ENCODE results near the gene ATRNL1.
"Not testable (repeated sequence)": the region's sequence is repeated elsewhere in the genome, so short reads cannot be mapped to it uniquely, and the experiment has no call there.

The ATRNL1 gene

GRCh38 chr10:115827231-115828009 is 734.3 kb downstream of the ATRNL1 start:
- Mint-ChIP-seq H3K27ac (ENCODE audit: low read depth) (no peak overlapping the region), H3K4me1 (no peaks in the 10 kb centered on the region), H3K36me3 (ENCODE audit: insufficient read depth) (no peaks in the 10 kb centered on the region), H3K27me3 (no peaks in the 10 kb centered on the region), H3K4me3 (no peak overlapping the region), H3K9me3 (peaks cover 11% of the 10 kb centered on the region)
- ATAC-seq (replicated peaks; ENCODE audit: extremely low read depth, poor library complexity, severe bottlenecking) (no peak), DNase-seq (ENCODE audit: low spot score in 2 of 2) (no peak)

GRCh38 chr10:115828182-115828581 is 735.0 kb downstream of the ATRNL1 start:
- H3K4me3 Mint-ChIP-seq; H3K36me3 Mint-ChIP-seq (ENCODE audit: insufficient read depth); DNase-seq (ENCODE audit: low spot score in 2 of 2); H3K27ac Mint-ChIP-seq (ENCODE audit: low read depth); H3K27me3 Mint-ChIP-seq; ATAC-seq (replicated peaks; ENCODE audit: extremely low read depth, poor library complexity, severe bottlenecking); H3K4me1 Mint-ChIP-seq: not testable (repeated sequence)
- peaks cover 13% of the 10 kb centered on the region for H3K9me3 Mint-ChIP-seq

GRCh38 chr10:115829521-115830205 is 736.5 kb downstream of the ATRNL1 start:
- ATAC-seq (replicated peaks; ENCODE audit: extremely low read depth, poor library complexity, severe bottlenecking) (no peak), DNase-seq (ENCODE audit: low spot score in 2 of 2) (no peak)
- no peaks in the 10 kb centered on the region for H3K27me3 Mint-ChIP-seq
- H3K36me3 Mint-ChIP-seq (ENCODE audit: insufficient read depth): no peaks in the 10 kb centered on the region
- no peak overlapping the region for H3K27ac Mint-ChIP-seq (ENCODE audit: low read depth)
- H3K4me1 Mint-ChIP-seq: no peaks in the 10 kb centered on the region
- no peak overlapping the region for H3K4me3 Mint-ChIP-seq
- peaks cover 20% of the 10 kb centered on the region for H3K9me3 Mint-ChIP-seq

DNA sequence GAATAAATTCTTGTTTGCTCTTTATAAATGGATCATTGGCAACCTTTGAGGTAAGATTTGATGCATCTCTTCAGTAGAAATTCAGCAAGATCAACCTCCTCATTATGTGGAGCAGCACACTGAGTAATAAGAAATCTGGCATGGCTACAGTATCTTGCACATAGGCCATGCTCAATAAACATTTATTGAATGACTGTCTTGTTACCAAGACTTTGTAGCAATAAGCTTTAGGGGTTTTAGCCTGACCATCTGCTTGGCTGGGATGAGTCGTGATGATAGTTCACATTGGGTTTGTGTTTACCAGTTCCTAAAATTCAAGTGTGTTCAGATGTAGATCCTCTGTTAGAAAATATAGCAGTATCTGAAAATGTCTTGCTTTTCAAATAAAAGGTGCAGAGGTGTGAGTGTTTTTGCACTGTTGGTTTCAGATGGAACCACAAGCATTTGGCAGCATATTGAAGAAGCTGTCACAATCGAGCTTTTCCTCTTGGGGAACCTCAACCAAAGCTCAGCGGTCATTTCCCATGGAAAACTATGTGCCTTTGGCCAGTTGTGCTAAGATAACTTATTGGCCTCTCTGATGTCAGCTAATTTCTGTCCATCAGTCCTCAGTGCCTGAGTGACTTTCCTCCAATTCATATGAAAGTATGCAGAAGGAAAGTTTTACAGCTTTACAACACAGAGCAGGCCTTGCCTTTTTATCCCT is 737.3 kb downstream of the ATRNL1 start:
- no peak overlapping the region for H3K4me3 Mint-ChIP-seq
- no peak for DNase-seq (ENCODE audit: low spot score in 2 of 2)

GRCh38 chr10:115831016-115831415 is 737.9 kb downstream of the ATRNL1 start:
- H3K9me3 Mint-ChIP-seq: peaks cover 18% of the 10 kb centered on the region
- no peaks in the 10 kb centered on the region for H3K36me3 Mint-ChIP-seq (ENCODE audit: insufficient read depth)
- H3K27me3 Mint-ChIP-seq: no peaks in the 10 kb centered on the region
- H3K4me3 Mint-ChIP-seq: no peak overlapping the region
- DNase-seq (ENCODE audit: low spot score in 2 of 2) (no peak), ATAC-seq (replicated peaks; ENCODE audit: extremely low read depth, poor library complexity, severe bottlenecking) (no peak)
- H3K27ac Mint-ChIP-seq (ENCODE audit: low read depth): no peak overlapping the region
- no peaks in the 10 kb centered on the region for H3K4me1 Mint-ChIP-seq

More for the DNA sequence above, 737.3 kb downstream of the ATRNL1 start:
- Mint-ChIP-seq H3K36me3 (ENCODE audit: insufficient read depth) (no peaks in the 10 kb centered on the region), H3K27me3 (no peaks in the 10 kb centered on the region), H3K4me1 (no peaks in the 10 kb centered on the region), H3K27ac (ENCODE audit: low read depth) (no peak overlapping the region), H3K9me3 (peaks cover 18% of the 10 kb centered on the region)
- no peak for ATAC-seq (replicated peaks; ENCODE audit: extremely low read depth, poor library complexity, severe bottlenecking)

- Mint-ChIP-seq H3K4me1 (no peaks in the 10 kb centered on the region), H3K27ac (ENCODE audit: low read depth) (no peak overlapping the region), H3K4me3 (no peak overlapping the region), H3K36me3 (ENCODE audit: insufficient read depth) (no peaks in the 10 kb centered on the region), H3K27me3 (no peaks in the 10 kb centered on the region), H3K9me3 (peaks cover 24% of the 10 kb centered on the region)
- ATAC-seq (replicated peaks; ENCODE audit: extremely low read depth, poor library complexity, severe bottlenecking) (no peak), DNase-seq (ENCODE audit: low spot score in 2 of 2) (no peak)
Observed at GRCh38 chr10:115833119-115833518, 740.0 kb downstream of the ATRNL1 start.

DNA sequence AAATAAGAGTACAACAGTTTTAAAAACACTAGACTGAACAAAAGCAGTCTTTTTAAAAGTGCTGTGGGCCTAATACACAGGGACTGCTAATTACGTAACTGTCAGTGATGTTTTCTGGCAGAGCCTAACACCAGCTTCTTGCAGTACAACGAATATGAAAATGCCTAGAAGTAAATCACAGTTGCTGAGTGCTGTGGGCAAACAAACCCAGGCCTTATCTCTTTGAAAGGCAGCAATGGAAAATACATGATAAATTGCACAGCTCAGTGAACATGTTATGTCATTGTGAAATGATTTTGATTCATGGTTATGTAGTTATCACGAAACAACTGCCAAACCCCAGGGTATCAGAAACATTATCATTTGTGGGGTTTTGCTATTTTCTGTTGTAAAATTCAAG is 751.4 kb downstream of the ATRNL1 start:
- Mint-ChIP-seq H3K9me3 (peaks cover 13% of the 10 kb centered on the region), H3K27me3 (no peaks in the 10 kb centered on the region), H3K36me3 (ENCODE audit: insufficient read depth) (peaks cover 1% of the 10 kb centered on the region), H3K4me3 (no peak overlapping the region), H3K4me1 (no peaks in the 10 kb centered on the region), H3K27ac (ENCODE audit: low read depth) (no peak overlapping the region)
- no peak for DNase-seq (ENCODE audit: low spot score in 2 of 2)
- no peak for ATAC-seq (replicated peaks; ENCODE audit: extremely low read depth, poor library complexity, severe bottlenecking)

- peaks cover 13% of the 10 kb centered on the region for H3K9me3 Mint-ChIP-seq
- H3K27ac Mint-ChIP-seq (ENCODE audit: low read depth): no peak overlapping the region
- no peak for DNase-seq (ENCODE audit: low spot score in 2 of 2)
- no peak overlapping the region for H3K4me3 Mint-ChIP-seq
- peaks cover 1% of the 10 kb centered on the region for H3K36me3 Mint-ChIP-seq (ENCODE audit: insufficient read depth)
- no peaks in the 10 kb centered on the region for H3K4me1 Mint-ChIP-seq
- ATAC-seq (replicated peaks; ENCODE audit: extremely low read depth, poor library complexity, severe bottlenecking): no peak
- H3K27me3 Mint-ChIP-seq: no peaks in the 10 kb centered on the region
Observed at GRCh38 chr10:115845921-115846320, 752.8 kb downstream of the ATRNL1 start.

GRCh38 chr10:115846528-115846927 is 753.4 kb downstream of the ATRNL1 start:
- no peak overlapping the region for H3K4me3 Mint-ChIP-seq
- peaks cover 13% of the 10 kb centered on the region for H3K9me3 Mint-ChIP-seq
- H3K27me3 Mint-ChIP-seq: no peaks in the 10 kb centered on the region
- no peak for ATAC-seq (replicated peaks; ENCODE audit: extremely low read depth, poor library complexity, severe bottlenecking)
- DNase-seq (ENCODE audit: low spot score in 2 of 2): no peak
- no peaks in the 10 kb centered on the region for H3K4me1 Mint-ChIP-seq
- H3K27ac Mint-ChIP-seq (ENCODE audit: low read depth): no peak overlapping the region
- H3K36me3 Mint-ChIP-seq (ENCODE audit: insufficient read depth): peaks cover 1% of the 10 kb centered on the region

GRCh38 chr10:115849197-115849596 is 756.0 kb downstream of the ATRNL1 start:
- no peaks in the 10 kb centered on the region for H3K4me1 Mint-ChIP-seq
- H3K9me3 Mint-ChIP-seq: peaks cover 5% of the 10 kb centered on the region
- H3K36me3 Mint-ChIP-seq (ENCODE audit: insufficient read depth): peaks cover 1% of the 10 kb centered on the region
- no peak overlapping the region for H3K4me3 Mint-ChIP-seq
- ATAC-seq (replicated peaks; ENCODE audit: extremely low read depth, poor library complexity, severe bottlenecking) (no peak), DNase-seq (ENCODE audit: low spot score in 2 of 2) (no peak)
- no peaks in the 10 kb centered on the region for H3K27me3 Mint-ChIP-seq
- no peak overlapping the region for H3K27ac Mint-ChIP-seq (ENCODE audit: low read depth)

- H3K27ac Mint-ChIP-seq (ENCODE audit: low read depth): no peak overlapping the region
- H3K4me3 Mint-ChIP-seq: no peak overlapping the region
- no peak for ATAC-seq (replicated peaks; ENCODE audit: extremely low read depth, poor library complexity, severe bottlenecking)
- H3K9me3 Mint-ChIP-seq: peaks cover 17% of the 10 kb centered on the region
- H3K36me3 Mint-ChIP-seq (ENCODE audit: insufficient read depth): peaks cover 2% of the 10 kb centered on the region
- no peaks in the 10 kb centered on the region for H3K27me3 Mint-ChIP-seq
- DNase-seq (ENCODE audit: low spot score in 2 of 2): no peak
- H3K4me1 Mint-ChIP-seq: no peaks in the 10 kb centered on the region
Observed at GRCh38 chr10:115850666-115851065, 757.5 kb downstream of the ATRNL1 start.

GRCh38 chr10:115851695-115852094 is 758.5 kb downstream of the ATRNL1 start:
- Mint-ChIP-seq H3K36me3 (ENCODE audit: insufficient read depth) (peaks cover 2% of the 10 kb centered on the region), H3K4me1 (no peaks in the 10 kb centered on the region), H3K27me3 (no peaks in the 10 kb centered on the region), H3K4me3 (no peak overlapping the region), H3K27ac (ENCODE audit: low read depth) (no peak overlapping the region), H3K9me3 (peaks cover 17% of the 10 kb centered on the region)
- no peak for DNase-seq (ENCODE audit: low spot score in 2 of 2)
- no peak for ATAC-seq (replicated peaks; ENCODE audit: extremely low read depth, poor library complexity, severe bottlenecking)

All from central memory CD8-positive, alpha-beta T cell (primary cell).